T-helper 2 cell treated with Interferon-gamma antibody and Interleukin-4, amounts not matched to agents 5 μg/mL and 100 μg/mL, for 36 hours (primary cell): ENCODE results near the gene GRB7.
"Not testable (repeated sequence)": the region's sequence is repeated elsewhere in the genome, so short reads cannot be mapped to it uniquely, and the experiment has no call there.

ENCODE experiments used
- DNase-seq: peaks from one replicate; pipeline ENCODE4 v3.0.0; 2021; ENCODE audit warnings: low spot score
- H3K27ac Mint-ChIP-seq: one replicate; pipeline ENCODE4 v1.8.0; 2021; ENCODE audit warnings: mild to moderate bottlenecking, mixed read lengths
- H3K27me3 Mint-ChIP-seq: one replicate; pipeline ENCODE4 v1.8.0; 2021; ENCODE audit warnings: low read depth, mixed read lengths
- H3K36me3 Mint-ChIP-seq: one replicate; pipeline ENCODE4 v1.8.0; 2021; ENCODE audit warnings: low read depth, mixed read lengths
- H3K4me1 Mint-ChIP-seq: one replicate; pipeline ENCODE4 v1.8.0; 2021; ENCODE audit warnings: low read depth, mixed read lengths
- H3K4me3 Mint-ChIP-seq: one replicate; pipeline ENCODE4 v1.8.0; 2022; ENCODE audit warnings: mild to moderate bottlenecking, moderate library complexity, mixed read lengths
- H3K9me3 Mint-ChIP-seq: one replicate; pipeline ENCODE4 v1.8.0; 2021; ENCODE audit warnings: mixed read lengths

The GRB7 gene

DNA sequence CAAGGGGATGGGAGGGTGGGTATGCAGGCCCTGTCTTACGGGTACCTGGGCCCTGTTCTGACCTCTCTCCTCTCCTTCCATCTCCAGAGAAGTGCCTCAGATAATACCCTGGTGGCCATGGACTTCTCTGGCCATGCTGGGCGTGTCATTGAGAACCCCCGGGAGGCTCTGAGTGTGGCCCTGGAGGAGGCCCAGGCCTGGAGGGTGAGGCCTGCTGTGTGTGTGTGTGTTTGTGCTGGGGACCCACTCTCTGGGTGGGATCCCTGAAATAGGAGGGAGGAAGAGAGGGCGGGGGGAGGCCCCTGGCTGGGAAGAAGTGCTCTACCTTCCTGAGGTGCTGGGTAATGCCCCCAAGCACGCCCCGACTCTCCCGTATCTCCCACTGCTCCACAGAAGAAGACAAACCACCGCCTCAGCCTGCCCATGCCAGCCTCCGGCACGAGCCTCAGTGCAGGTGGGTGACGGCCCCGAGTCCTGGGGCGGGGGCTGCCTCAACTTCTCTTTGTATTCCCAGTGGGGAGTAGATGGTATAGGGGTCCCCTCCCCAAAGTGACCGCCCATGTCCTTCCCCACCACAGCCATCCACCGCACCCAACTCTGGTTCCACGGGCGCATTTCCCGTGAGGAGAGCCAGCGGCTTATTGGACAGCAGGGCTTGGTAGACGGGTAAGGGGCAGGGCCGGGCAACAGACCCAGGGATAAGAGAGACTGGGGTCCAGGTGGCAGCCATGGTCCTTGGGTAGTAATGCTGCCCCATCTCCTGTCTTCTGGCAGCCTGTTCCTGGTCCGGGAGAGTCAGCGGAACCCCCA, 7.8 kb downstream of the GRB7 start:
- no peaks in the 10 kb centered on the region for H3K36me3 Mint-ChIP-seq
- H3K27me3 Mint-ChIP-seq: peaks cover 4% of the 10 kb centered on the region
- peaks cover under 1% of the 10 kb centered on the region for H3K4me1 Mint-ChIP-seq
- H3K4me3 Mint-ChIP-seq: no peak overlapping the region
- H3K27ac Mint-ChIP-seq: no peak overlapping the region
- DNase-seq: no peak
- no peaks in the 10 kb centered on the region for H3K9me3 Mint-ChIP-seq

GRCh38 chr17:39746145-39746461, 8.4 kb downstream of the GRB7 start:
- H3K27ac Mint-ChIP-seq: no peak overlapping the region
- DNase-seq: no peak
- no peak overlapping the region for H3K4me3 Mint-ChIP-seq
- H3K27me3 Mint-ChIP-seq: peaks cover 4% of the 10 kb centered on the region
- H3K9me3 Mint-ChIP-seq: no peaks in the 10 kb centered on the region
- H3K36me3 Mint-ChIP-seq: no peaks in the 10 kb centered on the region
- no peaks in the 10 kb centered on the region for H3K4me1 Mint-ChIP-seq

DNA sequence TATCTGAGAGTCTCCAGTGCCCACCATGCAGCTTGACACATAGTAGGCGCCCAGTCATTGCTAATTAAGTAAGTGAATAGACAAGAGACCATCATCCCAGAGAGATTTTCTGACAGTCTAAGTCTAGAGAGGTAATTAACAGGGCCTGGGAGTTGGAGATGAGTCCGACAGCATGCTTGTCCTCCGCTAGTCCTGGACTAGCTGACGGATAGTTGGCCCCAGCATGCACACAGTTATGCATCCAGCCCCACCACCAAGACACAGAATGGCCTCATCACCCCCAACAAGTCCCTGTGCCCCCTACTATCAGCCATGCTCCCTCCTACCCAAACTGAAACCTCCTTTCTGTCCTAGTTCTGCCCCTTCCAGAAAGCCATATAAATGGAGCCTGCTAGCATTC, 10.0 kb downstream of the GRB7 start:
- Mint-ChIP-seq H3K27me3 (peaks cover 4% of the 10 kb centered on the region), H3K4me3 (no peak overlapping the region), H3K9me3 (no peaks in the 10 kb centered on the region), H3K36me3 (no peaks in the 10 kb centered on the region), H3K4me1 (peaks cover 4% of the 10 kb centered on the region), H3K27ac (no peak overlapping the region)
- no peak for DNase-seq

DNA sequence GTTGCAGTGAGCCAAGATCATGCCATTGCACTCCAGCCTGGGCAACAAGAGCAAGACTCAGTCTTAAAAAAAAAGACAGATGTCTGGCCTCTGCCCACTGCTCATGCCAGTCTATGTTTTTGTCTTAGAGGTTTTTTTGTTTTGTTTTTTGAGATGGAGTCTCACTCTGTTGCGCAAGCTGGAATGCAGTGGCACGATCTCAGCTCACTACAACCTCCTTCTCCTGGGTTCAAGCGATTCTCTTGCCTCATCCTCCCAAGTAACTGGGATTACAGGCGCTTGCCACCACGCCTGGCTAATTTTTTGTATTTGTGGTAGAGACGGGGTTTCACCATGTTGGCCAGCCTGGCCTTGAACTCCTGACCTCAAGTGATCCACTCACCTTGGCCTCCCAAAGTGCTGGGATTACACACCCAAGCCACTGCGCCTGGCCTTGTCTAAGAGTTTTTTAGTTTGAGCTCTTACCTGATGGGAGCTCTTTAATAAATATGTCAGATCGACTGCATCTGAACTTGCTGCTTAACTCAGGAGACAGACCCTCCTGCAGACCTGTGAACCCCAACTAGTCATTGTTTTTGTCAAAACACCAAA, 10.8 kb downstream of the GRB7 start:
- H3K36me3 Mint-ChIP-seq, H3K27me3 Mint-ChIP-seq, H3K9me3 Mint-ChIP-seq, H3K27ac Mint-ChIP-seq, DNase-seq, H3K4me3 Mint-ChIP-seq: not testable (repeated sequence)
- peaks cover 10% of the 10 kb centered on the region for H3K4me1 Mint-ChIP-seq

- Mint-ChIP-seq H3K27ac (no peak overlapping the region), H3K36me3 (no peaks in the 10 kb centered on the region)
- DNase-seq: no peak
These were observed 12.6 kb downstream of the GRB7 start for GRCh38 chr17:39750131-39751015.

DNA sequence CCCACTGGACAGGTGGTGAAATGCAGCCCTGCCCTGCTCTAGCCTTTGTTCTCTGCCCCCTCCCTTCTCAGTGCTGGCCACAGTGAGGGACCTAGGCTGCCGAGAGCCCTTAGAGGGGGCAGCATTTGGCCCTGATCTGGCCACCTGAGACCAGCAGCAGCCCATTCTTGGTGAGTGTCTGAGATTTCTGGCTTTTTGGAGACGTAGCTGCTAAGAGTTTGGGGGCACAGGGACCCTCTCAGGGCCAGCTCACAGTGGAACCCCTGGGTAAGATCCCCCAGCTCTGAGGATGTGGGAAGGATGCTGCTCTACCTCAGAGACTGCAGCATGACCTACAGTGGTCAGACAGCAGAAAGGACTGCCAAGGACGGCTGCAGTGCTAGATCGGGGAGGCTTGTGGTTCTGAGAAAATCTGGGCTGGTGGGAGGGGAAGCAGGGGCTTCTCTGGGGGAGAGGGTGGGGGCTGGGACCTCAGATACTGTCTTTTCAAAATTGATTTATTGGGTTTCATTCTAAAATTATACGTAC, 13.3 kb downstream of the GRB7 start:
- Mint-ChIP-seq H3K27ac (no peak overlapping the region), H3K4me3 (no peak overlapping the region)

More at GRCh38 chr17:39750131-39751015, 12.6 kb downstream of the GRB7 start:
- no peak overlapping the region for H3K4me3 Mint-ChIP-seq
- no peaks in the 10 kb centered on the region for H3K27me3 Mint-ChIP-seq
- no peaks in the 10 kb centered on the region for H3K9me3 Mint-ChIP-seq
- H3K4me1 Mint-ChIP-seq: peaks cover 16% of the 10 kb centered on the region

GRCh38 chr17:39751637-39752036, 13.9 kb downstream of the GRB7 start:
- no peaks in the 10 kb centered on the region for H3K27me3 Mint-ChIP-seq
- no peak for DNase-seq
- peaks cover 28% of the 10 kb centered on the region for H3K4me1 Mint-ChIP-seq
- H3K27ac Mint-ChIP-seq: peak overlapping the region; percentile 31
- no peaks in the 10 kb centered on the region for H3K36me3 Mint-ChIP-seq
- no peak overlapping the region for H3K4me3 Mint-ChIP-seq
- H3K9me3 Mint-ChIP-seq: no peaks in the 10 kb centered on the region

More for the DNA sequence above, 13.3 kb downstream of the GRB7 start:
- H3K9me3 Mint-ChIP-seq: no peaks in the 10 kb centered on the region
- no peaks in the 10 kb centered on the region for H3K27me3 Mint-ChIP-seq
- peaks cover 23% of the 10 kb centered on the region for H3K4me1 Mint-ChIP-seq
- DNase-seq: no peak
- H3K36me3 Mint-ChIP-seq: no peaks in the 10 kb centered on the region

GRCh38 chr17:39752241-39752881, 14.6 kb downstream of the GRB7 start:
- Mint-ChIP-seq H3K36me3 (no peaks in the 10 kb centered on the region), H3K4me3 (peak overlapping the region; percentile 87), H3K4me1 (peaks cover 35% of the 10 kb centered on the region), H3K27me3 (no peaks in the 10 kb centered on the region), H3K27ac (peak overlapping the region; percentile 88), H3K9me3 (no peaks in the 10 kb centered on the region)
- no peak for DNase-seq

- DNase-seq: no peak
- Mint-ChIP-seq H3K4me1 (peaks cover 48% of the 10 kb centered on the region), H3K36me3 (no peaks in the 10 kb centered on the region)
These were observed 15.9 kb downstream of the GRB7 start for GRCh38 chr17:39753514-39754160.

DNA sequence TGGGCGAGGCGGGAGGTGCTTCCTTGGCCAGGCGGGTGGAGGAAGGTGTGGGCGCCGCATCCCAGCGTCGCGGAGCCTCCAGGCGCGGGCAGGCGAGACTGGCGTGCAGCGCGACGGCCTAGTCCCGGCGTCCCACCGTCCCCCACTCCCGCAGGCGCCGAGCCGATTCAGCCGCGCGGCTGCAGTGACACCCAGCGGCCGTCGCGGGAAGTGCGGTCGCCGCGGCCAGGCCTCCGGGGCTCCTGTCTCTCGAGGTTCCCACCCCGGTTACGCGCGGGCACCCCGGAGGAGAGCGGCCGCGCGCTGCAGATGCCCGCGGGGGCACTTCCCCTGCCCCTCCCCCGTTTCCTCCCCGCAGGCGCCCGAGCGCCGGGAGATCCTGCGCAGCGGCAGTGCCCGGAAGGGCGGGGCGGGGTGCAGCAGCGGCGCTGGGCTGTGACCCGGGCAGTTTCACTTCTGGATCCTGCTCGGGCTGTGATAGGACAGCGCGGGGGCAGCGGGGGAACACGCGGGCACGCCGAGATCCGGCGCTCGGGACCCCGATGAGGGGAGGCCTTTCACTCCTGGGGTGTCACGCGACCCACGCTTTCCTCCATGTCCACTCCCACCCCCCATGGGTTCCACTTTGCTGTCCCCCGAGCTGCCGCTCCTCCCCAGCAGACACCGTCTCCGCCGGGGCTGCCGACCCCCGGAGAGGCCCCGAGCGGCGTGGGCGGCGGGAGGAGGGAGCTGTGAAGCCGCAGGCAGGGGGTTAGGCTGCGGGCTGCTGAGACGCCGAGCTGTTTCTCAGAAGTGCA, 16.6 kb downstream of the GRB7 start:
- Mint-ChIP-seq H3K36me3 (no peaks in the 10 kb centered on the region), H3K4me3 (peak overlapping the region; percentile 45), H3K4me1 (peaks cover 53% of the 10 kb centered on the region), H3K9me3 (no peaks in the 10 kb centered on the region), H3K27me3 (no peaks in the 10 kb centered on the region), H3K27ac (peak overlapping the region; percentile 74)
- peak; percentile 97 for DNase-seq

More at GRCh38 chr17:39753514-39754160, 15.9 kb downstream of the GRB7 start:
- H3K9me3 Mint-ChIP-seq: no peaks in the 10 kb centered on the region
- H3K27ac Mint-ChIP-seq: peak overlapping the region; percentile 93
- no peaks in the 10 kb centered on the region for H3K27me3 Mint-ChIP-seq
- peak overlapping the region; percentile 87 for H3K4me3 Mint-ChIP-seq

GRCh38 chr17:39754958-39755553, 17.3 kb downstream of the GRB7 start:
- Mint-ChIP-seq H3K4me1 (peaks cover 56% of the 10 kb centered on the region), H3K27me3 (no peaks in the 10 kb centered on the region), H3K9me3 (no peaks in the 10 kb centered on the region), H3K4me3 (peak overlapping the region; percentile 45), H3K27ac (peak overlapping the region; percentile 82), H3K36me3 (no peaks in the 10 kb centered on the region)
- DNase-seq: no peak

DNA sequence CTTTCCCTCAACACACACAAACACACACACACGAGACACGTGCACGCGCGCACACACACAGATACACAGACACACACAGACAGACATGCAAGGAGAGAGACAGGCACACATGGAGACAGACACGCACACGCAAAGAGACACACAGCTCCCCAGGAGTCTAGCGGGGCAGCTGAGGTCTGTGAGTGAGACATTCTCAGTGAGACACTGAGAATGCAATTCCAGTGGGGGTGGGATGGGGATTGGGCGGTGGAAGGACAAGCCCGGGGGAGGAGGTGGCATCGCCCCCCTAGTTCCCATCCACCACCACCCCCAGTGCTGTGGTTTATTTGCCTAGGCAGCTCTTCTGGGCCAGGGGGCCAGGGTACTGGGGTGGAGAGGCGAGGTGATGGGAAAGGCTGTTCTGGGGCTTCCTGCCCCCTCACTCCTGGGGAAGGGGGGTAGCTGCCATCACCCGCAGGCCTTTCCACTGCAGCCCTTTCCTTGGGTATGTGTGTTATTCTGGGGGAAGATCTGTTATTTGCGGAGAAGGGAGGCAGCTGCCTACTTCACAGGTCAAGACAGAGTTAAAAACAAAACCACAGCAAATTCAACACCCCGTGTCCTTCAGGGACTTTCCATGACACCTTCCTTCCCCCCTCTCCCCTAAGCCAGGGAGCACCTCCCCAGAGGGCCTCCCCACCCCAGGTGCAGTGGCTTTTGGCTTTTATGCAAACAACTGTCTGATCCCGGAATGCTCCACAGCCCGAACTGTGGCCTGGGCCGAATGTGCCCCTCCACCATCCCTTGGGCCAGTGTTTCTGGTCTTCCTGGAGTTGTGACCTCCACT, 18.0 kb downstream of the GRB7 start:
- Mint-ChIP-seq H3K4me1 (peaks cover 56% of the 10 kb centered on the region), H3K36me3 (no peaks in the 10 kb centered on the region), H3K9me3 (no peaks in the 10 kb centered on the region), H3K4me3 (peak overlapping the region; percentile 49), H3K27ac (peak overlapping the region; percentile 82), H3K27me3 (no peaks in the 10 kb centered on the region)
- no peak for DNase-seq
